NT2/D1 (cell line): ENCODE data around the gene MGST2.

Experiments used
- DNase-seq: peaks from one replicate; pipeline ENCODE4 v3.0.0-alpha.2; 2011; ENCODE audit warnings: low read depth, low spot score
- H3K27me3 ChIP-seq: 2 replicates; pipeline ENCODE4 v1.6.0; 2011; ENCODE audit warnings: mild to moderate bottlenecking; ENCODE audit not compliant: insufficient read length, insufficient read depth
- H3K36me3 ChIP-seq: 2 replicates; pipeline ENCODE4 v1.6.1; 2011; ENCODE audit warnings: mild to moderate bottlenecking, low read length, mixed read lengths; ENCODE audit not compliant: insufficient read depth, insufficient read length
- H3K4me1 ChIP-seq: 2 replicates; pipeline ENCODE4 v1.5.1; 2011; ENCODE audit not compliant: insufficient read depth, insufficient read length
- H3K4me3 ChIP-seq: 2 replicates; pipeline ENCODE4 v1.5.1; 2011; ENCODE audit warnings: low read depth; ENCODE audit not compliant: insufficient read length
- H3K9ac ChIP-seq: 2 replicates; pipeline ENCODE4 v1.6.0; 2011; ENCODE audit warnings: low read depth; ENCODE audit not compliant: insufficient read length
- H3K9me3 ChIP-seq: 2 replicates; pipeline ENCODE4 v1.5.1; 2011; ENCODE audit warnings: mild to moderate bottlenecking, low read length; ENCODE audit not compliant: insufficient read depth
- SUZ12 ChIP-seq: IDR thresholded peaks from 2 replicates; pipeline ENCODE4 v1.6.1; 2011; ENCODE audit not compliant: insufficient read length, insufficient read depth; ENCODE audit errors: extremely low read depth
- YY1 ChIP-seq: IDR thresholded peaks from 2 replicates; pipeline ENCODE4 v1.6.1; 2011; ENCODE audit not compliant: insufficient read length, insufficient read depth
- ZNF274 ChIP-seq: IDR thresholded peaks from 2 replicates; pipeline ENCODE4 v1.6.1; 2011; ENCODE audit warnings: mild to moderate bottlenecking, low read depth, low read length

Gene MGST2

GRCh38 chr4:139665690-139666529, at the start of gene MGST2:
MGST2 (plus strand) TSS chr4:139665819; CDS start chr4:139666020, 201 bp downstream.
- DNase-seq, result no peak
- TF ChIP-seq SUZ12 (no peak), ZNF274 (no peak), YY1 (no peak)
- Histone ChIP-seq H3K9ac (peak within 1 kb of the TSS; percentile 71), H3K27me3 (no peaks in the 10 kb centered on the region), H3K4me3 (peak within 1 kb of the TSS; percentile 47), H3K9me3 (peaks cover 10% of the 10 kb centered on the region; the same call in 1 of the 2 replicates), H3K4me1 (no peaks in the 10 kb centered on the region), H3K36me3 (no peaks in the 10 kb centered on the region)

DNA sequence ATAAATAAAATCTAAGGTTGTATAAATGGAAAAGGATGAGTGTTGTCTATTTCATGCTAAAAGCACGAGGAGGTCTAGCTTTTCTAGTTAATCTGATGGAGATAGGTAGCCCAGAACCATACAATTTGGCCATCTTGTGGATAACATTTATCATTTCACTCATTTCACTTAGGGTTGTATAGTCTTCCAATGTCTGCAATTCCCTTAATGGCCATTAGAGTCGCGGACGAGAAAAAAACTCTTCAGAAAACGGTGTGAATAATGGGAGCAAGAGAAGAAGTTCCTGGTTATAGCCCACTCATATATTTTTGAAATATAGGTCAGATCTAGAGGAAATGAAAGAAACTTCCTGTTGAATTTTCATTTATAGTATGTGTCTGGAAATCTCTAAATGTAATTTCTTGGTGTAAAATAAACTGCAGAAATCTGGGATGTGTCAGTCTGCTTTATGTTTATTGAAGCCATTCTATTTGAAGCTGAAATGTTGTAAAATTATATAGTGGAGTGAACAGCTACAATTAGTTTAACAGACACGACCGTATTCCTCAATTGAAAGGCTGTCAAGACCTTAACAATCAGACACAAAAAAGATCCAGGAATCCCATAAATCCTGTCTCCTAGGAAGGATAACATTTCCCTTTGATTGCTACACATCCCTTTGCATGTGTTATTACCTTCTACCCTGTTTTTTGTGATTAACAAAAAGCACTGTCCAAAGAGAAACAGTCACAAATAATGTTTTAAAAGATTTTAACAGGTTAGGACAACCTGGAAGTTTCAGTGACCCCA, 47.7 kb upstream of the MGST2 start:
- Histone ChIP-seq H3K27me3 (peaks cover 10% of the 10 kb centered on the region), H3K9me3 (peaks cover 2% of the 10 kb centered on the region; the same call in 1 of the 2 replicates), H3K36me3 (no peaks in the 10 kb centered on the region), H3K9ac (no peak overlapping the region), H3K4me1 (no peaks in the 10 kb centered on the region), H3K4me3 (no peak overlapping the region)
- no peak for TF ChIP-seq SUZ12
- TF ChIP-seq ZNF274, result no peak
- TF ChIP-seq YY1, result no peak
- DNase-seq, result no peak

DNA sequence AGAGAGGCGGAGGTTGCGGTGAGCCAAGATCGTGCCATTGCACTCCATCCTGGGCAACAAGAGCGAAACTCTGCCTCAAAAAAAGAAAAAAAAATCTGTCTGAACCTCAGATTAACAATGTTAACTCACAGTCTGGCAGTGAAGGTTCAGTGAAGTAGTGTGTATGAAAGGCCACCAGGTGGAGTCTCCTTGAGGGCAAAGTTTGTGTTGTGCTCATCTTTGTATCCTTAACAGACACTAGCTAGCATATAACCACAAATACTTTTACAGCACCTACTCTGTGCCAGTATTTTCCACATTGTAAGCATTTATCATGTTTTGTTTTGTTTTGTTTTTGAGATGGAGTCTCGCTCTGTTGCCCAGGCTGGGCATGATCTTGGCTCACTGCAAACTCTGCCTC, 46.0 kb upstream of the MGST2 start:
- TF ChIP-seq ZNF274, result no peak
- no peak for TF ChIP-seq SUZ12
- TF ChIP-seq YY1, result no peak

DNA sequence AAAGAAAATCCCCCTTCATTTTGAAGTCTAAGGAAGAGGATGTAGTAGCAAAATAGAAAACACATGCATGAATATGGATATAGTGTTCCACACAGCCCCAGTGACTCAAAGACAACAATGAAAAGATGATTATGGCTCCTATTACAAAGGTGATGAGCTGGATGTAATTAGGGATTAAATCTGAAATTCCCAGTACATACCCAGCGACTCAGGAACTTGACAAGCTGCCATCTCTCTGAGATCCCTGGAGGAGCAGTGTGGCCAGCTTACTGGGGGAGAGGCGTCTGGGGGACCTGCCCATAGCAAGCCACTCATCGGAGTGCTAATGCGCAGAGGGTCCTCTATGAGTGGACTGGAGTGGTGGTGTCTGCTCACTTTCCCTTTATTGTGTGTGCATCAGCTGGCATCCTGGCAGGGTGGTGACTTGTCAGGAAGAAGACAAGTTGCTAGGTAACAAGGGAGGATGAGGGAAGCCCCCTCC, 42.7 kb upstream of the MGST2 start:
- TF ChIP-seq YY1 (no peak), ZNF274 (no peak), SUZ12 (no peak)
- H3K4me3 ChIP-seq, result no peak overlapping the region
- peaks cover 11% of the 10 kb centered on the region; the same call in 1 of the 2 replicates for H3K9me3 ChIP-seq
- peaks cover 46% of the 10 kb centered on the region for H3K27me3 ChIP-seq
- no peak overlapping the region for H3K9ac ChIP-seq
- H3K4me1 ChIP-seq, result no peaks in the 10 kb centered on the region
- DNase-seq, result no peak
- H3K36me3 ChIP-seq, result no peaks in the 10 kb centered on the region

More for the DNA sequence above, 46.0 kb upstream of the MGST2 start:
- H3K27me3 ChIP-seq, result peaks cover 18% of the 10 kb centered on the region
- H3K4me3 ChIP-seq, result no peak overlapping the region
- H3K9ac ChIP-seq, result no peak overlapping the region
- H3K4me1 ChIP-seq, result no peaks in the 10 kb centered on the region
- H3K36me3 ChIP-seq, result no peaks in the 10 kb centered on the region
- H3K9me3 ChIP-seq, result peaks cover 11% of the 10 kb centered on the region; the same call in 1 of the 2 replicates
- DNase-seq, result no peak

- DNase-seq, result peak; percentile 36
- H3K36me3 ChIP-seq, result no peaks in the 10 kb centered on the region
- H3K27me3 ChIP-seq, result peaks cover 56% of the 10 kb centered on the region
- H3K9ac ChIP-seq, result no peak overlapping the region
- no peaks in the 10 kb centered on the region for H3K4me1 ChIP-seq
- TF ChIP-seq SUZ12 (no peak), YY1 (no peak), ZNF274 (no peak)
- no peak overlapping the region for H3K4me3 ChIP-seq
- H3K9me3 ChIP-seq, result peaks cover 11% of the 10 kb centered on the region; the same call in 1 of the 2 replicates
Observed at GRCh38 chr4:139624441-139625092, 41.1 kb upstream of the MGST2 start.

GRCh38 chr4:139625093-139625455, 40.5 kb upstream of the MGST2 start:
- H3K9me3 ChIP-seq, result peaks cover 11% of the 10 kb centered on the region; the same call in 1 of the 2 replicates
- H3K27me3 ChIP-seq, result peaks cover 61% of the 10 kb centered on the region
- no peak overlapping the region for H3K9ac ChIP-seq
- no peak overlapping the region for H3K4me3 ChIP-seq
- H3K36me3 ChIP-seq, result no peaks in the 10 kb centered on the region
- no peaks in the 10 kb centered on the region for H3K4me1 ChIP-seq
- TF ChIP-seq ZNF274, result no peak
- DNase-seq, result no peak
